Measurements from ENCODE around the gene NRXN2.
"Not testable (repeated sequence)": the region's sequence is repeated elsewhere in the genome, so short reads cannot be mapped to it uniquely, and the experiment has no call there.

NRXN2 gene

GRCh38 chr11:64600281-64600992, 122.6 kb downstream of the NRXN2 start:
- no peak for DNase-seq

- DNase-seq: no peak
These were observed 123.2 kb downstream of the NRXN2 start for GRCh38 chr11:64599698-64600211.

GRCh38 chr11:64598797-64599697, 124.0 kb downstream of the NRXN2 start:
- DNase-seq: no peak

- DNase-seq: no peak
These were observed 124.7 kb downstream of the NRXN2 start for GRCh38 chr11:64598106-64598796.

GRCh38 chr11:64597671-64598101, 125.3 kb downstream of the NRXN2 start:
- no peak for DNase-seq

GRCh38 chr11:64595922-64596321, 127.1 kb downstream of the NRXN2 start:
- not testable (repeated sequence) for DNase-seq

- DNase-seq: no peak
These were observed 128.6 kb downstream of the NRXN2 start for GRCh38 chr11:64594159-64594939.

- DNase-seq: no peak
These were observed 129.6 kb downstream of the NRXN2 start for GRCh38 chr11:64593156-64594105.

- no peak for DNase-seq
These were observed 130.3 kb downstream of the NRXN2 start for GRCh38 chr11:64592656-64593055.

- no peak for DNase-seq
These were observed 130.8 kb downstream of the NRXN2 start for GRCh38 chr11:64592234-64592615.

- no peak for DNase-seq
These were observed 131.5 kb downstream of the NRXN2 start for GRCh38 chr11:64591257-64592233.

- DNase-seq: no peak
These were observed 132.2 kb downstream of the NRXN2 start, which contains the start of gene SLC22A12 for GRCh38 chr11:64590763-64591221. SLC22A12 (plus strand) TSS chr11:64591220; CDS start chr11:64591557, 337 bp downstream.

- DNase-seq: no peak
These were observed 134.3 kb downstream of the NRXN2 start for GRCh38 chr11:64588701-64589100.

GRCh38 chr11:64586366-64586765, 136.6 kb downstream of the NRXN2 start:
- DNase-seq: no peak

GRCh38 chr11:64585150-64585549, 137.8 kb downstream of the NRXN2 start:
- no peak for DNase-seq

GRCh38 chr11:64583296-64584262, 139.4 kb downstream of the NRXN2 start:
- no peak for DNase-seq

GRCh38 chr11:64582885-64583284, 140.1 kb downstream of the NRXN2 start:
- no peak for DNase-seq

GRCh38 chr11:64581057-64581523, 141.9 kb downstream of the NRXN2 start:
- DNase-seq: no peak
